ENCODE data around the gene JPH2. TPM values are rescaled to one million over a fixed set of nuclear protein-coding genes. Genes with fewer than 3 reads are reported as not detected.

The JPH2 gene
- total RNA-seq, 1 experiment from 2014 or later = 0.17 TPM

- Histone ChIP-seq H3K9me3 (ENCODE audit: control insufficient read depth in 1 of 2, insufficient read depth in 1 of 2, low read depth in 1 of 2, low read length in 2 of 2) (no peaks in the 10 kb centered on the region), H3K27me3 (ENCODE audit: insufficient read depth, low read length) (no peaks in the 10 kb centered on the region), H3K36me3 (ENCODE audit: control insufficient read depth in 1 of 2, insufficient read depth in 2 of 2, low read length in 2 of 2) (no peaks in the 10 kb centered on the region), H3K4me2 (ENCODE audit: low read length) (no peak overlapping the region), H3K79me2 (ENCODE audit: insufficient read depth, low read length) (no peaks in the 10 kb centered on the region), H3K4me1 (ENCODE audit: control insufficient read depth in 1 of 2, insufficient read depth in 2 of 2, low read length in 2 of 2) (peaks cover 0 to 15% of the 10 kb centered on the region in 2 experiments; a peak in 2 of 4 replicates), H3K4me3 (replicated peaks in 1 of 2; ENCODE audit: low read depth in 1 of 2, low read length in 2 of 2) (no peak overlapping the region), H4K20me1 (ENCODE audit: insufficient read depth) (no peaks in the 10 kb centered on the region), H2AFZ (ENCODE audit: low read depth, low read length, poor library complexity, severe bottlenecking) (no peak overlapping the region), H3K27ac (ENCODE audit: low read depth, low read length) (no peak overlapping the region), H3K9ac (ENCODE audit: low read length) (no peak overlapping the region), H3K9me2 (ENCODE audit: insufficient read depth) (no peaks in the 10 kb centered on the region)
- intact Hi-C loops (cut with micrococcal nuclease) = no loop called here
- TF ChIP-seq SIN3A (IDR thresholded peaks at IDR 0.05; ENCODE audit: low read depth) = no peak
- no peak for TF ChIP-seq ATF3 (IDR thresholded peaks at IDR 0.05)
- TF ChIP-seq MAX (IDR thresholded peaks at IDR 0.05) = no peak
- TF ChIP-seq ZFX (IDR thresholded peaks at IDR 0.05) = no peak
- TF ChIP-seq POLR2AphosphoS5 (IDR thresholded peaks at IDR 0.05; ENCODE audit: low read depth, low read length) = no peak
- no peak for TF ChIP-seq JUND (IDR thresholded peaks at IDR 0.05)
- no peak for TF ChIP-seq POLR2A (IDR thresholded peaks at IDR 0.05; ENCODE audit: borderline replicate concordance, extremely low read depth, insufficient read depth, insufficient read length)
- no peak for TF ChIP-seq ZNF274 (IDR thresholded peaks at IDR 0.05; ENCODE audit: low read depth, low read length)
- no peak for TF ChIP-seq EZH2phosphoT487 (IDR thresholded peaks at IDR 0.05; ENCODE audit: borderline replicate concordance)
- POLR2A ChIA-PET = no interaction called here
- RAD21 ChIA-PET (ENCODE audit: low non-redundant PET in 1 of 2, low total read pairs in 2 of 2, uncharacterized antibody in 2 of 2, unreplicated experiment in 2 of 2) = no interaction called here
- CTCF ChIA-PET = interaction anchor here (1.2 kb wide), 1 partner anchor 7 kb away, joined by 6 read pairs; no protein-coding TSS in a partner anchor
- ATAC-seq (no peak), DNase-seq (ENCODE audit: low read depth, low spot score) (no peak)
- no TSS peak for BruUV-seq (replicated peaks)
Observed at GRCh38 chr20:44073011-44073674, 113.8 kb downstream of the JPH2 start.

GRCh38 chr20:44072384-44072783, 114.6 kb downstream of the JPH2 start:
- no peak overlapping the region for H3K27ac ChIP-seq (ENCODE audit: low read depth, low read length)
- ATAC-seq (no peak), DNase-seq (ENCODE audit: low read depth, low spot score) (no peak)
- H3K9me2 ChIP-seq (ENCODE audit: insufficient read depth) = no peaks in the 10 kb centered on the region
- ChIA-PET RAD21 (ENCODE audit: low non-redundant PET in 1 of 2, low total read pairs in 2 of 2, uncharacterized antibody in 2 of 2, unreplicated experiment in 2 of 2) (no interaction called here), CTCF (interaction anchor here (1.2 kb wide), 1 partner anchor 8 kb away, joined by 6 read pairs; no protein-coding TSS in a partner anchor), POLR2A (no interaction called here)
- H2AFZ ChIP-seq (ENCODE audit: low read depth, low read length, poor library complexity, severe bottlenecking) = no peak overlapping the region
- peaks cover 0 to 15% of the 10 kb centered on the region in 2 experiments; a peak in 2 of 4 replicates for H3K4me1 ChIP-seq (ENCODE audit: control insufficient read depth in 1 of 2, insufficient read depth in 2 of 2, low read length in 2 of 2)
- no peak overlapping the region for H3K9ac ChIP-seq (ENCODE audit: low read length)
- H3K79me2 ChIP-seq (ENCODE audit: insufficient read depth, low read length) = no peaks in the 10 kb centered on the region
- no peaks in the 10 kb centered on the region for H3K36me3 ChIP-seq (ENCODE audit: control insufficient read depth in 1 of 2, insufficient read depth in 2 of 2, low read length in 2 of 2)
- TF ChIP-seq CBX3 (IDR thresholded peaks at IDR 0.05; ENCODE audit: low read depth) (no peak), CEBPB (IDR thresholded peaks at IDR 0.05; ENCODE audit: low read depth) (no peak), ATF3 (IDR thresholded peaks at IDR 0.05) (no peak), YY1 (IDR thresholded peaks at IDR 0.05; ENCODE audit: extremely low read depth, insufficient replicate concordance, low read depth, low read length) (no peak), FOSL1 (IDR thresholded peaks at IDR 0.05; ENCODE audit: low read depth) (no peak), ZBTB33 (IDR thresholded peaks at IDR 0.05; ENCODE audit: extremely low read depth, insufficient replicate concordance, low read length) (no peak), POLR2AphosphoS5 (IDR thresholded peaks at IDR 0.05; ENCODE audit: low read depth, low read length) (no peak), CTCF (IDR thresholded peaks at IDR 0.05 in 2 of 3, conservative IDR thresholded peaks at IDR 0.05 in 1 of 3; ENCODE audit: borderline replicate concordance in 1 of 3, insufficient read depth in 1 of 3, low read depth in 2 of 3, low read length in 2 of 3) (no peak), RAD21 (IDR thresholded peaks at IDR 0.05; ENCODE audit: low read depth) (no peak)
- no peaks in the 10 kb centered on the region for H3K9me3 ChIP-seq (ENCODE audit: control insufficient read depth in 1 of 2, insufficient read depth in 1 of 2, low read depth in 1 of 2, low read length in 2 of 2)
- BruUV-seq (replicated peaks) = no TSS peak
- H3K4me3 ChIP-seq (replicated peaks in 1 of 2; ENCODE audit: low read depth in 1 of 2, low read length in 2 of 2) = no peak overlapping the region
- no peaks in the 10 kb centered on the region for H4K20me1 ChIP-seq (ENCODE audit: insufficient read depth)
- intact Hi-C loops (cut with micrococcal nuclease) = no loop called here
- no peak overlapping the region for H3K4me2 ChIP-seq (ENCODE audit: low read length)
- H3K27me3 ChIP-seq (ENCODE audit: insufficient read depth, low read length) = no peaks in the 10 kb centered on the region
